ENCODE measurements around the gene NME7.
"Not testable (repeated sequence)": the region's sequence is repeated elsewhere in the genome, so short reads cannot be mapped to it uniquely, and the experiment has no call there.

NME7 gene, protein sequence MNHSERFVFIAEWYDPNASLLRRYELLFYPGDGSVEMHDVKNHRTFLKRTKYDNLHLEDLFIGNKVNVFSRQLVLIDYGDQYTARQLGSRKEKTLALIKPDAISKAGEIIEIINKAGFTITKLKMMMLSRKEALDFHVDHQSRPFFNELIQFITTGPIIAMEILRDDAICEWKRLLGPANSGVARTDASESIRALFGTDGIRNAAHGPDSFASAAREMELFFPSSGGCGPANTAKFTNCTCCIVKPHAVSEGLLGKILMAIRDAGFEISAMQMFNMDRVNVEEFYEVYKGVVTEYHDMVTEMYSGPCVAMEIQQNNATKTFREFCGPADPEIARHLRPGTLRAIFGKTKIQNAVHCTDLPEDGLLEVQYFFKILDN

GRCh38 chr1:169367686-169368405, at the start of gene NME7, which contains the start of gene BLZF1:
TSS of gene NME7 (minus strand) at chr1:169367797. CDS start at chr1:169367710, 87 bp downstream.
TSS of gene BLZF1 (plus strand) at chr1:169368195. CDS start at chr1:169369523, 1,328 bp downstream.
- peak; percentile 100 for DNase-seq

DNA sequence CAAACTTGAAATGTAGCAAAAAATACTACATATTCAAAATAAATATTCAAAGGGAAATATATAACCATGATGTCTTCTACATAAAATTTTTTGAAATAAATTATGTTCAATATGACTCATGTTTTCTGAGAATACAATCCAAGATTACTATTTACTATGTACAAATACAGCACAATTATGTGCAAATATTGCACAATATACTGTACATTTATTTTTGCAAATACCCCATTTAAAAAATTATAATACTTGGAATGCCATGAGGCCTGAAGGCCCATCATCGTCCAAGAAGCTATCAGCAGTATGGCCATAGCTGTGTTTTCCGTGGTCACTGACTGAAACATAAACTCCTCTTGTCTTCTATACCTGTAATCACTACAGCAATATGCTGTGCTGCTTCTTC, 47.4 kb upstream of the NME7 start:
- DNase-seq: no peak

DNA sequence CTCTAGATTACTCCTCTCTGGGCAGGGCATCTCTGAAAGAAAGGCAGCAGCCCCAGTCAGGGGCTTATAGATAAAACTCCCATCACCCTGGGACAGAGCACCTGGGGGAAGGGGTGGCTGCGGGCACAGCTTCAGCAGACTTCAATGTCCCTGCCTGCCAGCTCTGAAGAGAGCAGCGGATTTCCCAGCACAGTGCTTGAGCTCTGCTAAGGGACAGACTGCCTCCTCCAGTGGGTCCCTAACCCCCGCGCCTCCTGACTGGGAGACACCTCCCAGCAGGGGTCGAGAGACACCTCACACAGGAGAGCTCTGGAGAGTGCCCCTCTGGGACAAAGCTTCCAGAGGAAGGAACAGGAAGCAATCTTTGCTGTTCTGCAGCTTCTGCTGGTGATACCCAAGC, 40.7 kb upstream of the NME7 start:
- not testable (repeated sequence) for DNase-seq

GRCh38 chr1:169402578-169402977, 35.0 kb upstream of the NME7 start:
- not testable (repeated sequence) for DNase-seq

- DNase-seq: no peak
Measured at GRCh38 chr1:169395955-169396354, 28.4 kb upstream of the NME7 start.

- DNase-seq: no peak
Measured at GRCh38 chr1:169392406-169392805, 24.8 kb upstream of the NME7 start.

DNA sequence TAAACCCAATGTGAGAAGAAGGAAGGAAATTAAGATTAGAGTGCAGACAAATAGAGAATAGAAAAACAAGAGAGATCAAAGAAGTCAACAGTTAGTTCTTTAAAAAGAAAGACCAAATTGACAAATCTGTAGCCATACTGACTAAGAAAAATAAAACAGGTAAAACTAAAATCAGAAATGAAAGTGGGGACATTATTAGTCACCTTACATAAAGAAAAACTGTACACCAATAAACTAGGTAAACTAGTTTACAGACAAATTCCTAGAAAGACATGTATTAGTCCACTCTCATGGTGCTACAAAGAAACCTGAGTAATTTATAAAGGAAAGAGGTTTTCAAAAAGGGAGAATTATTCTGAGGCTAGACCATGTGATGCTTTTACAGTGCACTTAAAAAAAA, 22.7 kb upstream of the NME7 start:
- DNase-seq: no peak

DNA sequence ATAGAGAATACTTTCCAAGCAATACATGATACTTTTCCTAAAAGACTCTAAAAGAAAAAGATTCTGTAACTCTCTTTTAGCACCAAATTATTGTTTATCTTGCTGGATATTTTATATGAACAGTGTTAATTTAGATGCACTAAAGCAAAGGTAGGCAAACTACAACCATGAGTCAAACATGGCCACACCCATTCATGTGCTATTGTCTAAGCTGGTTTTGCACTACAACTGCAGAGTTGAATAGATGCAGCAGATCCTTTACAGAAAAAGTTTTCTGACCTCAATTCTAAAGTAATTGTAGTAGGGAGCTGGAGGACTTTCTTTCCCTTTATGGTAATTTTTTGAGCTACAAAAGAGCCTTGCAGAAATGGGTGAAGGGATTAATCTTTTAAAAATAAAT, 19.8 kb upstream of the NME7 start:
- DNase-seq: no peak

GRCh38 chr1:169383449-169383848, 15.9 kb upstream of the NME7 start:
- DNase-seq: no peak

DNA sequence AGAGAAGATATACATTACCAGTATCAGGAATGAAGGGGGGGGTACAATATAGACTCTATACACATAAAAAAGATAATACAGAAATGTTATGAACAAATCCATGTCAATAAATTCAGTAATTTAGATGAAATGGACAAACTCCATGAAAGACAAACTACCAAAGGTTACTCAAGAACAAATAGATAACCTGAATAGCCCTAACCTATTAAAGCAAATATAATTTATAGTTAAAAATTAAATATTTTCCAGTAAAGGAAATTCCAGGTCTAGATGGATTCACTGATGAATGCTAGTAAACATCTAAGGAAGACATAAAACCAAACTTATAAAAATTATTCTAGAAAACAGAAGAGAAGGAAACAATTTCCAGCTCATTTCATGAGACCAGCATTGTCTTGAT, 13.6 kb upstream of the NME7 start:
- no peak for DNase-seq

DNA sequence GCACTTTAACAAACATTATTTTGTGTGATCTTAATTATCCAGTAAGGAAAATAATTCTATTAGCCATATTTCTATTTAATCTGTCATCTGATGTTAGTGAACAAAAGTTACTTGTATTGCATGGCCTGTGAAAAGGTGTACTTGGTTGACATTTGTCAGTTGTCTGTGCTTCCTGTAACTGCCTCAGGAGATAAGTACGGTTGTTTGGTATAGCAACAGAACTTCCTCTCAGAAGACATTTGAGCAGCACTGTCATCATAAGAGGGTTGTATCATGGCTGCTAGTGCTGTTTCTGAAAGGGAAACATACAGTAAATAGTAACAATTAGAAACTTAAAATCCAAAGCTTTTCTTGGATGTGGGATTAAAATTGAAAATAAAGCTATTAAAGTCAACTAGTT, 3.8 kb upstream of the NME7 start:
- DNase-seq: no peak

DNA sequence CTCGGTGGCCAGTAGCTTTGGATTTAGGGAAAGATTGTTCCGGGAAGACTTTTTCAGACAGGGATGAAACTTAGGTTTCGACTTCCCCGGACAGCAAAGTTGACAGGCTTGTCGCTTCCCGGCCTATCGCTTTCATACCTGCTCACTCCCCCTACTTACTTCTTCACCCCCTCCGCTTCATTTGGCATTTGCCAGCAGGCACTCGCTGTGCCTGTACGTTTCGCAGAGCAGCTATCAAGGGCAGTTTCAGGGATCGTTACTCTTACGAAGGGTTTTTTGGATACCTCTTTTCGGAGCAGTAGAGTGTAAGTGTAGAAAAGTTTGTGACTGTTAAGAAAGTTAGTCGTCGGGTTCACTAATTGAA, 791 bp upstream of the NME7 start:
- peak; percentile 50 for DNase-seq

GRCh38 chr1:169367096-169367685, 406 bp downstream of the NME7 start:
- peak; percentile 62 for DNase-seq

GRCh38 chr1:169364948-169365347, 2.6 kb downstream of the NME7 start:
- DNase-seq: no peak

DNA sequence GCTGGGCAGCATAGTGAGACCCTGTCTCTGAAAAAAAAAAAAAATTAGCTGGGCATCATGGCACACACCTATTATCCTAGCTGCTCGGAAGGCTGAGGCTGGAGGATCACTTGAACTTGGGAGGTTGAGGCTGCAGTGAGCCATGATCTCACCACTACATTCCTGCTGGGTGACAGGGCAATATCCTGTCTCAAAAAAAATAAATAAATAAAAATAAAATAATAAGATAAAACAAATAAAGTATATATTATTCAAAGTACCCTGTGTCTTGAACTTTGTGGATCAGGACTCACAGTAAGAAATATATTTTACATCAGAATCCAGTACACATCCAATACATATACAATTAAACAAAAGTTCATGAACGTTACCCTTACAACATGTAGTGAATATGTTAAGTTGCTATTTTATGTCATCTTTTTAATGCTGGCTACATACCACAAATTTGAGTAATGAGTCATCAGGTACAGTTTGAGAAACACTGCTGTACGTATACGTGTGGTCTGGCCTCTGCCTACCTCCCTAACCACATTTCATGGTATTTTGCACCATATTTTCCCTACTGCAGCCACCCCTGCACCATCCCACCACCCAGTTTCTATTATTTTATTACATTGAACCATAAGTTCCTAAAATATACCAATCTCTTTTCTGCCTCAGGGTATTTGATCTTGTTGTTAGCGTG, 4.4 kb downstream of the NME7 start:
- DNase-seq: no peak

GRCh38 chr1:169361281-169361680, 6.3 kb downstream of the NME7 start:
- DNase-seq: no peak

GRCh38 chr1:169360415-169360814, 7.2 kb downstream of the NME7 start:
- DNase-seq: peak; percentile 62

DNA sequence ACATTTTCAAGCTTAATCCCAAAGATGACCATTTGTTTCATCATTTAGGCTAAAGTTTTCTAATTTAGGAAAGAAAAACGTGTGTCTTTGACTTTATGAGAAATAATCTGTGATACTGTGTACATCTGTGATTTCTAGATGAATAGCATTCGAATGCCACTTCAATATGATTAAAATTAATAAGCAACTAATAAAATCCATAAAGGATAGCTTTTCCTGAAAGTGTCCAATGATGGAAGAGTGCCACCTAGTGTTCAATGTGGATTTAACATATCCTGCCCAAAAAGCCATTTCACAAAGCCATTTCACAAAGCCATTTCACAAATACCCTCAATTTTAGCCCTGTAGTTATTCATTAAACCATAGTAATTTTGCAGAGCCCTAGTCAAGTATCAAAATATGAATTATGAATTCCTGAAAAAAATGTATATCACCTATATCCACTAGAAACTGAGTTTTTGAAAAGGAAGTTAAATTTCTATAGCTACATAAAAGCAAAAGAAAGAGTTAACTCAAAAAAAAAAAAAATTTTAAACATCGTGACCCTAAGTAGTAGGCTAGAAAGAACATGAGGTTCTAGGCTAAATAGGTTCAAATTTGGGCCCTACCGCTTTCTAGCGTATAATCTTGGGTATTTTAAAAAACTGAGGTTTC, 19.1 kb downstream of the NME7 start:
- peak; percentile 85 for DNase-seq

GRCh38 chr1:169347688-169348382, 19.8 kb downstream of the NME7 start:
- DNase-seq: no peak

DNA sequence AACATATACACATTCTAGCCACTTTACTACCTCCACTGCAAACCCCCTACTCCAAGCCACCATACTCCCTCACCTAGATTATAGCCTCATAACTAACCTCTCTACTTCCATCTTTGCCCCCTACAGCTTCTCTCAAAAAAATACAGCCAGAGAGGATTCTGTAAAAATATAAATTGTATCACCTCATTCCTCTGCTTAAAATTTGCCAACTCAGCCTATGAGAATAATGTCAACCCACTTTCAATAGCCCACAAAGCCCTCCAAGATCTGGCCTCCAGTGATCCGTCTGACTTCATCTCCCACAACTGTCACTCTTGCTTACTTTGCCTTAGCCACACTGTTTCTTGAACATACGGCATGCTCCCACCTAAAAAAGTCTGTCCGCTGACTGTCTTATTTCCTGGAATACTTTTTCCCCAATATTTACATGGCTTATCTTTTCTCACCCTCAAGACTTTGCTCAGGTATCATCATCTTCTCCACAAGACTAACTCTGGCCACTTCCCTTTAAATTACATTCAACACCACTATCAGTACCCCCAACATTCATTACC, 21.5 kb downstream of the NME7 start:
- no peak for DNase-seq

GRCh38 chr1:169345511-169345910, 22.1 kb downstream of the NME7 start:
- no peak for DNase-seq

DNA sequence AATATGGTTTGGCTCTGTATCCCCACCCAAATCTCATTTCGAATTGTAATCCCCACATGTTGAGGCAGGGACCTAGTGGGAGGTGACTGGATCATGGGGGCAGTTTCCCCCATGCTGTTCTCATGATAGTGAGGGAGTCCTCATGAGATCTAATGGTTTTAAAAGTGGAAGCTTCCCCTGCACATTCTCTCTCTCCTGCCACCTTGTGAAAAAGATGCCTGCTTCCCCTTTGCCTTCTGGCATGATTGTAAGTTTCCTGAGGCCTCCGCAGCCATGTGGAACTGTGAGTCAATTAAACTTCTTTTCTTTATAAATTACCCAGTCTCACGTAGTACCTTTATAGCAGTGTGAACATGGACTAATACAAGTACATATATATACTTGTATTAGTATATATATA, 25.5 kb downstream of the NME7 start:
- not testable (repeated sequence) for DNase-seq

Data from NCI-H82 (cell line).